ENCODE data around the gene ZFPM1.

The ZFPM1 gene

DNA sequence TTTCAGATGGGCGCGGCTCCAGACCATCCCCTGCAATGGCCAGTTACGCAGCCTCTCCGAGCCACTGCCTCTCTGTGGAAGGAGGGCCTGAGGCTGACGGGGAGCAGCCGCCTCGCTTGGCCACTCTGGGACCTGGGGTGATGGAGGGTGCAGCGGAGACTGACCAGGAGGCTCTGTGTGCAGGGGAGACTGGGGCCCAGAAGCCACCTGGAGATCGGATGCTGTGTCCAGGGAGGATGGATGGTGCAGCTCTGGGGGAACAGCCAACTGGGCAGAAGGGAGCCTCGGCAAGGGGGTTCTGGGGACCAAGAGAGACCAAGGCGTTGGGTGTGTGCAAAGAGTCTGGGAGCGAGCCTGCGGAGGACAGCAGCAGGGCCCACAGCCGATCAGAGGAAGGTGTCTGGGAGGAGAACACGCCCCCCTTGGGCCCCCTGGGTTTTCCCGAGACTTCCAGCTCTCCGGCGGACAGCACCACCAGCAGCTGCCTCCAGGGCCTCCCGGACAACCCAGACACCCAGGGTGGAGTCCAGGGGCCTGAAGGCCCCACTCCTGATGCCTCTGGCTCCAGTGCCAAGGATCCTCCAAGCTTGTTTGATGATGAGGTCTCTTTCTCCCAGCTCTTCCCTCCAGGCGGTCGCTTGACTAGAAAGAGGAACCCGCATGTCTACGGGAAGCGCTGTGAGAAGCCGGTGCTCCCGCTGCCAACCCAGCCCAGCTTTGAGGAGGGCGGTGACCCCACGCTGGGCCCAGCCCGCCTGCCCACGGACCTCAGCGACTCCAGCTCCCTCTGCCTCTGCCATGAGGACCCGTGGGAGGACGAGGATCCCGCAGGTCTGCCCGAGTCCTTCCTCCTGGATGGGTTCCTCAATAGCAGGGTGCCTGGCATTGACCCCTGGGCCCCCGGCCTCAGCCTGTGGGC is 17.4 kb upstream of the ZFPM1 start:
- FAIRE-seq = no peak

DNA sequence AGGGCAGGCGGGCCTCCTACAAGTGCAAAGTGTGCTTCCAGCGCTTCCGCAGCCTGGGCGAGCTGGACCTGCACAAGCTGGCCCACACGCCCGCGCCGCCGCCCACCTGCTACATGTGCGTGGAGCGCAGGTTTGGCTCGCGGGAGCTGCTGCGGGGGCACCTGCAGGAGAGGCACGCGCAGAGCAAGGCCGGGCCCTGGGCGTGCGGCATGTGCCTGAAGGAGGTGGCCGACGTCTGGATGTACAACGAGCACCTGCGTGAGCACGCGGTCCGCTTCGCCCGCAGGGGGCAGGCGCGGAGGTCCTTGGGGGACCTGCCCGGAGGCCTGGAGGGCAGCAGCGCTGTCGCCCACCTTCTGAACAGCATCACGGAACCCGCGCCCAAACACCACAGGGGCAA is 16.3 kb upstream of the ZFPM1 start:
- no peak for FAIRE-seq

DNA sequence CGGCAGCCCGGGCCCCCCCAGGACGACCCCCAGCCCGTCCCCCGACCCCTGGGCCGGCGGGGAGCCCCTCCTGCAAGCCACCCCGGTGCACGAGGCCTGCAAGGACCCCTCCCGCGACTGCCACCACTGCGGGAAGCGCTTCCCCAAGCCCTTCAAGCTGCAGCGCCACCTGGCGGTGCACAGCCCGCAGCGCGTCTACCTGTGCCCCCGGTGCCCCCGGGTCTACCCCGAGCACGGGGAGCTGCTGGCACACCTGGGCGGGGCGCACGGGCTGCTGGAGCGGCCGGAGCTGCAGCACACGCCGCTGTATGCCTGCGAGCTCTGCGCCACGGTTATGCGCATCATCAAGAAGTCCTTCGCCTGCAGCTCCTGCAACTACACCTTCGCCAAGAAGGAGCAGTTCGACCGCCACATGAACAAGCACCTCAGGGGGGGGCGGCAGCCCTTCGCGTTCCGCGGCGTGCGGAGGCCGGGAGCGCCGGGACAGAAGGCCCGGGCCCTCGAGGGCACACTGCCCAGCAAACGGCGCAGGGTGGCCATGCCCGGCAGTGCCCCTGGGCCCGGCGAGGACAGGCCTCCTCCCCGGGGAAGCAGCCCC is 15.6 kb upstream of the ZFPM1 start:
- FAIRE-seq = no peak

DNA sequence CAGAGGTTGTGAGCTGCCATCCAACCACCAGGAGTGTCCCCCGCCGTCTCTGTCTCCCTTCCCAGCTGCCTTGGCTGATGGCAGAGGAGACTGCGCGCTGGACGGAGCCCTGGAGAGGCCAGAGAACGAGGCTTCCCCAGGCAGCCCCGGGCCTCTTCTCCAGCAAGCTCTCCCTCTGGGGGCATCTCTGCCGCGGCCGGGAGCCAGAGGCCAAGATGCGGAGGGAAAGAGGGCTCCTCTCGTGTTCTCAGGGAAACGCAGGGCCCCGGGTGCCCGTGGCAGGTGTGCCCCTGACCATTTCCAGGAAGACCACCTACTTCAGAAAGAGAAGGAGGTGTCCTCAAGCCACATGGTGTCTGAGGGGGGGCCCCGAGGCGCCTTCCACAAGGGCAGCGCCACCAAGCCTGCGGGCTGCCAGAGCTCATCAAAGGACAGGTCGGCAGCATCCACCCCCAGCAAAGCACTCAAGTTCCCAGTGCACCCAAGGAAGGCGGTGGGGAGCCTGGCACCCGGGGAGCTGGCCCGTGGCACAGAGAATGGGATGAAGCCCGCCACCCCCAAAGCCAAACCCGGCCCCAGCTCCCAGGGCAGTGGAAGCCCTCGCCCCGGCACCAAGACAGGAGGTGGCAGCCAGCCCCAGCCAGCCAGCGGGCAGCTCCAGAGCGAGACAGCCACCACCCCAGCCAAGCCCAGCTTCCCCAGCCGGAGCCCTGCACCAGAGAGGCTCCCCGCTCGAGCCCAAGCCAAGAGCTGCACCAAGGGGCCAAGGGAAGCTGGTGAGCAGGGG is 14.8 kb upstream of the ZFPM1 start:
- FAIRE-seq = no peak

DNA sequence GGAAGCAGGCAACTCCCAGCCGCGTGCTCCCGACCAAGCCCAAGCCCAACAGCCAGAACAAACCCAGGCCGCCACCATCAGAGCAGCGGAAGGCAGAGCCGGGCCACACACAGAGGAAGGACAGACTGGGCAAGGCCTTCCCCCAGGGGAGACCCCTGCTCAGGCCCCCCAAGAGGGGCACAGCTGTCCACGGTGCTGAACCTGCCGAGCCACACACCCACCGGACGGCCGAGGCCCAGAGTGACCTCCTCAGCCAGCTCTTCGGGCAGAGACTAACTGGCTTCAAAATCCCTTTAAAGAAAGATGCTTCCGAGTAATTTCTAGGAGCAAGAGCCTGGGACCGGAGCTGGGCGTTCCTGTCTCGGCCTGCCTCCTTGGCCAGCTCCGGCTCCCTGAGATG is 14.1 kb upstream of the ZFPM1 start:
- FAIRE-seq = no peak

DNA sequence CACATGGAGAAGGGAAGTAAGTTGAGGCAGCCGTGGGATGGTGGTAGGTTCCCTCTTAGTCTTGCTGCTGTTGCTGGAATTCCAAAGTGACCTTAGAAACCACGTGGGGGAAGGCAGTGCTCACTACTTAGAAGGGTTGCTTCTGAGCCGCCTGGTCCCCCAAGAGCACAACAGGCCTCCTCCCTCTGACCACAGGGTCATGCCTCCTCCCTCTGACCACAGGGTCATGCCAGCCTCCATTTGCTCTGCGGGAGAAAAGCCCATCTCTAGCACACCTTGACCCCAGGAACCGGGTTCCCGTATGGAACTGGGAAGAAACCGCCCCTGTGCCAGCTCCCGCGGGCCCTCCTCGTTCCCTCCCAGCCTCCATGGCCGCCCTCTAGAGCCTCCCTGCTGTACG is 13.4 kb upstream of the ZFPM1 start:
- no peak for FAIRE-seq

DNA sequence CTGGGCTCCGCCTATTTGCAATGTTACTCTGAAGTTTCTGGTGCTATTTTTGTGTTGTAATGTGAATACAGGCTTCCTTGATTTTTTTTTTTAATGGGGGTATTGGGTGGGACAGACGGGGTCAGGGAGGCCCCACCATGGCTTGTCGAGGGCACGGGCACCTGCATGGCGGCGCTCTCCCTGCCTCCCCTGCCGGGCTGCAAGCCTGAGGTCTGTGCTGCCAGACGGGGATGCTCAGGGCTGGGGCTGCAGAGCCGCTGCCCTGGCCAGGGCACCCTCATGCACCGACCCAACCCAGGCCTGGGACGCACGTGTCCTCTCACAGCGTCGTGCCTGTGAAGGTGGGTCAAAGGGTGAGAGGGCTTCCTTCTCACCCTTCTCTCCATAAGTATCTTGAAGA is 13.0 kb upstream of the ZFPM1 start:
- no peak for FAIRE-seq

DNA sequence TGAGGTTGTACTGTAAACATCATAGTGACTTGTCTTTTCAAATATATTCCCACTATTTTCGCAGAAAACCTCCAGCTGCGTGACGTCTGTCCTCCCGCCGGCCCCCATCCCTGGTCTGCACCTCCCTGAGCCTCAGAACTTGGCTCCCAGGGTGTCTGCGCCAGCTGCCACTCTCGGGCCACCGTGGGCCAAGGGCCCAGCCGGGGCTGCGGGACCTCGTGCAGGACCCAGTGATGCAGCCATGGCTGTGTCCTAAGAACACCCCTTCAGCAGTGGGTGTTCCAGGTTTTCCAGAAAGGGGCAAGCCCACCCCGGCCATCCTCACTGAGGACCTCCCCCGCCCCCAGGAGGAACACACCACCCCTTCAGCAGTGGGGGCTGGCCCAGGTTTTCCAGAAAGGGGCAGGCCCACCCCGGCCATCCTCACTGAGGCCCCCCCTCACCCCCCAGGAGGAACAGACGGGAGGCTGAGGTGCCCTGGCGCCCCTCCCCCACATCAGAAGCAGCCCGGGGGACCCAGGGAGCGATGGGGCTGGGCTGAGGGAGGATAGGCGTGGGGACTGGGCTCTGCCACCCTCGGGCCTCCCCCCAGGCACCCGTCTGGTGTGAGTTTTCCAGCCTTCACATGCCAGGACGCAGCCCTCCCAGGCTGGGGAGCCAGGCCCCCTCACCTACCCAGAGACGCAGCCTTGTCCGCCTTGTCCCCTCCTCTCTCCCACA is 12.2 kb upstream of the ZFPM1 start:
- no peak for FAIRE-seq

DNA sequence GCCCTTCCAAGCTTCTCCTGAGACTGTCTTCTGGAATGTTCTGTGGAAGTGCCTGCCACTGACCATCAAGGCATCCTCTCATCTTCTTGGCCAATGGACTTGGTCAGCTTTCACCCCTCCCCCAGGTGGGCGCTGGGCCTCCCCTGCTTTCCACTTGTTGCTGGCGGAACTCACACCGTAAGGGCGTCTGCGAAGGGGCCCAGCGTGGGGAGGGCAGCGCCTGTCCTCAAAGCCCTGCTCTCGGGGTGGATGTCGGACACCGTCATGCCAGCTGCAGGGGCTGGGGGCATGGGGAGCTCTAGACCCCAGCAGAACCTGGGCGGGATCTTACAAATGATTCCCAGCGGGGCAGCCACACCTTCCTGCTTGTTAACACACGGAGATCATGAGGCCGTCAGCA is 11.6 kb upstream of the ZFPM1 start:
- no peak for FAIRE-seq

DNA sequence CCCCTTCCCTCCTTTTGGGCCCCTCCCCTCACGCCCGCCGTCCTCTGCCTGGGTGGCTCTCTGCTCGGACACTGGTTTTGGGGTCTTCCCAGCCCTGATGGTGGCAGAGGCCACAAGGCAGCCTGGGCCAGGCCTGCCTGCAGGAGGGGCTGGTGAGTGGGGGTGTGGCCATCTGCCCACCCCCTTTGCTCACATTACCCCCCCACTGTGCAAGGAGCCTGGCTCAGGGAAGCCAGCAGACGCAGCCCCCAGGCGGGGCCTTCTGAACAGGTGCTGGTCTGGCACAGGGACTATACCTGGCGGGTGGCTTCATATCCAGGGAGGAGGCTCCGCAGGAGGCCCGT is 10.7 kb upstream of the ZFPM1 start:
- FAIRE-seq = no peak

DNA sequence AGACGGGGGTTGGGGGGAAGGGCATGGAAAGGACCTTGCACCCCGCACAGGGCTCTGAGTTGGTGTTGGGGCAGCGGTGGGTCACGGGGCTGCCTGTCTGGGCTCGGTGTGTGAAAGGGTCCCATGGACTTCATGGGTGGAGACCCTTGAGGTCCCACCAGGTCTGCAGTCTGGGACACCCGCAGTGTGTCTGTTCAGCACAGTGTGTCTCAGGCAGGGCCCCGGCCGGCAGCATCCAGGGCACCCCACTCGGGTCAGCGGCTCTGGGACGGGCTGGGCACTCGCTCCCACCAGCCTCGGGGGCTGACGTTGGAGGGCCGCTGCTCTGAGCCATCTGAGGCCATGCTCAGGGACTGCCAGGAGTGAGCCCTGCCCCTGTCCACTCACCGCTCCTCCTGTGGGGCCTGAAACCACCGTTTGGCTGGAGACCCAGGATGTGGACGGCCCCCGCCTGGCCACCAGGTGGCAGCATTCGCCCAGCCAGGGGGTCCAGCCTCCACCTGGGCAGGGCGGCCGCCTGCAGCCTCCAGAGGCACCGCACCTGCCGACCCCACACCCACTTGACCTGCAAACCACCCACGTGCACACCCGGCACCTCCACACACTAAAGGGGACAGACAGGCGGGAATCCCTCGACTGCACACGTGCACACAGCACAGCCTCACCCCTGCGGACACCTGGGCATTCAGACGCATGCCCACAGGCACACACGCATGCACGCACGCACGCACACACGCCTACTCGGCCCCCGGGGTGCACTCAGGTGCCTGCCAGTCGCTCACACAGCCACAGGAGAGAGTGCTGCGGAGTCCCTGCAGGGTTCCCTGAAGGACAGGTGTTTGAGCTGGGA is 10.1 kb upstream of the ZFPM1 start:
- FAIRE-seq = no peak

DNA sequence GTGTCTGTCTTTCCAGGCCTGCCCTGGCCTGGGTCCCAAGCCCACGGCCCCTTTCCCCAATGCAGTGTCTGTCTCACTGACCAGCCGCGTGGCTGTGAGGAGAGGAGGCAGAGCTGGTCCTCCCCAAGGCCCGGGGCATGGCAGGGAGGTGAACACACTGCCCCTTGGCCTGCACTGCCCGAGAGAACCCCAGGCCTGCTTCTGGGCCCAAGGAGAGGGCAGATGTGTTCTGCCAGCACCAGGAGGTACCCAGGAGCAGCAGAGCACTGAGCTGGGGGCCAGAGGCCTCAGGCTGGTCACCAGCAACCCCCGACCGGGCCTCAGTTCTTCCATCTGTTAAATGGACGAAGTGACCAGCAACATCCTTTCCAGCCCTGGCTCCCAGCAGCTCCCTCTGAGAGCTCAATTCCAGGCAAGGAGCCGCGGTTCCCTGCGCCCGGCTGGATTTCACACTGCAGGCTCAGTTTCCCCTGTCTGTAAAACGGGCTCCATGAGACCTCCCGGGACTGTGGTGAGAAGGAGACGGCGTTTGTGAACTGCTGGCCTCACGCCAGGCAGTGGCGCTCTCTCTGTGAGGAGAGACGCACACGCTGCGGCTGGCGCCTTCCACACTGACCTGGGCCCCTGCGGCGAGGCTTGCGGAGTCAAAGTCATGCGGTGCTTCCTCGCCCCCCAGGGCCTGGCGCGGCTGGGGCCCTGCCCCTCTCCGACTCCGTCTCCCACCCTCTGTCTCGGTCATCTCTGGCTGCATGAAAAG is 8.1 kb upstream of the ZFPM1 start:
- no peak for FAIRE-seq

DNA sequence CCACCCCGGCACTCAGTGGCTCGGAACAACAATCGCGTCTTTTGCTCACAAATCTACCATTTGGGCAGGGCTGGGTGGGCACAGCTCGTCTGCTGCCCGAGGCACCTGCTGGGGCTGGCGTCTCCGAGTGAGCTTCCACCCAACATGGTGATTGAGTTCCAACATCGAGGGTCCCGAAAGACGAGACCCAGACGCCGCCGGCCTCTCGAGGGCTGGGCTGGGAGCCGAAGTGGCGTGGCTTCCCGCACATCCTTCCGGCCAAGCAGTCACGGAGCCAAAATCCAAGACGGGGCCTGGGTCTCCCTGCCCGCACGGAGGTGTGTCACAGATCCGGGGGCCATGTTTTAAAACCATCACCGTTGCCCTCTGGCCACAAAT is 7.5 kb upstream of the ZFPM1 start:
- FAIRE-seq = no peak

DNA sequence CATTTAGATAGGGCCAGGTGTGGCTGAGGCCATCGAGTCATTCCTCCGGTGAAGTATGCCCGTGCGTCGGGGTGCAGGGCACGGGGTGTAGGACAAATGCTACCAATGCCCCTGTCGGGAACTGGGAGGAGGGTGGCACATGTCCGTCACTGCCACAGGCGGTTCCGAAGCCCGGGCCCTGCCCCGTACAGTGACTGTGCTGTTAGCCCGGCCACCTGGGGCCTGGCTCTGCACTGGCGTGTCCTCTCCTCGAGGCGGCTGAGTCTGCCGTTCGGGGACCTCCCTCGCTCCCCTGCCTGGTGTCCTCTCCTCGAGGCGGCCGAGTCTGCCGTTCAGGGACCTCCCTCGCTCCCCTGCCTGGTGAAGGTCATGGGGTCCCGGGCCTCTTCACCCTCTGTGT is 7.0 kb upstream of the ZFPM1 start:
- FAIRE-seq = no peak

DNA sequence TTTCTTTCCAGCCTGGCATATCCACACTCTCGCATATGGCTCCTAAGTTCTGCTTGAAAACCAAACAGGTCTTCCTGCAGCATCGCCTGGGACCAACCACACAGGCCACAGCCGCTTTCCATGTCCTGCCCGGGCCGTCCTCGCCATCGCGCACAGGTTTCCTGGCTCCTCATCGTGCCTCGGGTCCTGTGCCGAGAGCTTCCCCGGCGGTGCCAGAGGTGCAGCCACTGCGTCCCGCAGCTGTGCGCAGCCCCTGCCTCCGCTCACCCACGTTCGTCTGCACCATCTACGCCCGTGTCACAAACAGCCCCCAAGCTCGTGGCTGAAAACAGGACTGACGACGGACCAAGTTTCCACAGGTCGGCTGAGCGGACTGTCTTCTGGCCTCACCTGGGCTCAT is 6.3 kb upstream of the ZFPM1 start:
- FAIRE-seq = no peak

DNA sequence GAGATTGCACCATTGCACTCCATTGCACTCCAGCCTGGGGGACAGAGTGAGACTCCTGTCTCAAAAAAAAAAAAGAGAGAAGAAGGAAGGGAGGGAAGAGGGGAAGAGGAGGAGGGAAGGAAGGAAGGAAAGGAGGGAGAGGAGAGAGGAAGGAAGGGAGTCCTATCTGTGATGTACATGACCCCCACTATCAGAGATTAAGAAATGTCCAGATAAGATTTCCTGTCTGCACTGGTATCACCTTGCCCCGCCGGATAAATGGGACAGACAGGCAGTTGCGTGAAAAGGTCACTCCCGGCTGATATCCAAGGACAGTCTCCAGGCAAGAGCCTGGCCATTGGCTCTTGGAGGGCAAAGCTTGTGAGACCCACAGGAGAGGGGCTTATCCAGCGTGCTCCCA is 5.2 kb upstream of the ZFPM1 start:
- no peak for FAIRE-seq

DNA sequence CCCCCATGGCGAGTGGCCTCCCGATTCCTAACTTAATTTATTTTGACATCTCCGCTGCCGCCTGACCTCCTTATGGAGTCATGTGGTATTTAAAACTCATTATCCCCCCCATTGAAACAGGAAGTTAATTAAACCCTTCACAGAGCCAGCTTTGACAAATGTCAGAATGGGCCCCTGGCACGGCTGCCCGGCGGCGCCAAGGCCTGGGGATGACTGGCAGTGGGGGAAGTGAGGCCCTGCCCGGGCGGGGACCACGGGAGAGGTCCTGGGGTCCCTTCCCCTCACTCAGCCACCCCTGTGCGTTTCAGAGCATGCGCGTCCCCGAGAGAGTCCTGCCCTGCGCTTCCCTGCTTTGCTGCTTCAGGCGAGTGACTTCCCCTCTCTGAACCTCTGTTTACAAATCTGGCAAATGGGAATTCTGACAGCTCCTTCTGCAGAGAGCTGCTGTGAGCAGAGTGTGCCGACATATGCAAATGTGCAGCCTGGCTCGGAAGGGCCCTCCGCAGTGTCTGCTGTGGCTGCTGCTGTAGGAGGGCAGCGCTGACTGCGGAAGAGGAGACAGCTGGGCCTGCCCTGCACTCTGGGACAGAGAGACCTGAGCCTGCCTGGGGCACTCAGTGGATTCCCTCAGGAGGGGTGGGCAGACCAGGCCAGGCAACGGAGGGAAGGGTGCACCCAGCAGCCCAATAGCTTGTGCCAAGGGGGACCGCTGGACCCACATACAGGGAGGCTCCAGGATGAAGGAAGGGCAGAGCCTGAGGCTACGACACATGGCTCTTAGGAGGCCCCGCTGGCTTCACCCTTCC is 4.4 kb upstream of the ZFPM1 start:
- FAIRE-seq = no peak

DNA sequence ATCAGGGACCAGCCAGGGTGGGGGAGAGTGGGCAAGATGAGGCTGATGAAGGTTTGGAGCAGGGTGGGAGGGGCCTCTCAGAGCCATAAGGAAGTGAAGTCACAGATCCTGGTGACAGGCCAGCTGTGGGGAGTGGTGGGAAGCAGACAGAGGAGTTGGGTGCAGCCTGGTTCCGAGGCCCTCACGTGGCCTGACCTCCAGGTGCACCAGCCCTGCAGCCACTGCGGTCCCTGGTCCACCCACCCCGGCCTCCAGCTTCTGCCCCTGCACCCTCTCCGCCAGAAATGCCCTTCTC is 3.9 kb upstream of the ZFPM1 start:
- FAIRE-seq = no peak

DNA sequence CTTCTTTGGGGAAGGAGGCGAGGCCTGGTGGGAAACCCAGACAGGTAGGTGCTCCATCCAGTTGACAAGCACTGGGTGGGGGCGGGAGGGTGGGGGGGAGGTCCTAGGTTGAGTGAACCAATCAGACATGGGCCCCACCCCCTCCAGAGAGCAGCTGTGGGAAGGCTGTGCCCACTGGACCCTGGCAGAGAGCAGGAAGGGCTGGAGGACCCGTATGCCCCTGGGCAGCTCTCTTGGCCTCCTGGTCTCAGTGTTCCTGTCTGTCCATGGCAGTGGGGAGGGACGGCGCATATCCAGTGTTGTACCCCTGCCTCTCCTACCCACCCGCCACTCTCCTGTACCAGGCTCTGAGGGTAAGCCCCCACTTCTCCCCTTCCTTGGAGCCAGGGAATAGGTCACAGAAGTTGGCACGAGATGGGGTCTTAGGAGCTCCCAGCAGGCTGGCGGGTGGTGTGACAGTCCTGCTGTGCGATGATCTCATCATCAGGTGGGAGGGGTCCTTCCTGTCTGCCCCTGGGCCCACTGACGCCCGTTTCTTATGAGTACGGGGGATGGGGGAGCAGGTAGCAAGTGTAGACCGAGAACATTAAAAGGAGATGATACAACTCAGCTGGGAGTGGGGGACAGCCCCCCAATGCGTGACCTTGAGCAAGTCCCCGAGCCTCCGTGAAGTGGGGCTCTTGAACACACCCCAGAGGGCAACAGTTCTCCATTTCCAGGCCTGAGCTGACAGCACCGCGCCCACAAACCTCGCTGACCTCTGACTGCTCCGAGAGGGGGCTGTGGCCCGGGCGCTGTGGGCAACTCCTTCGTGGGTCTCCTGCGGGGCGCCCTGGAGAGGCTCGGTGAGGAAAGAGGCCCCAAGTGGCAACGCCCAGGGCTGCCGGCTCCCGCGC is 1.2 kb upstream of the ZFPM1 start:
- FAIRE-seq = no peak

All from endometrium (tissue), 2 donors.